Measurements from ENCODE around the gene CERS4.
"Not testable (repeated sequence)": the region's sequence is repeated elsewhere in the genome, so short reads cannot be mapped to it uniquely, and the experiment has no call there.

The CERS4 gene

GRCh38 chr19:8259142-8259921, 50.2 kb downstream of the CERS4 start:
- FAIRE-seq (no peak), DNase-seq (ENCODE audit: insufficient read length, low spot score) (no peak)

GRCh38 chr19:8259922-8260247, 50.7 kb downstream of the CERS4 start:
- DNase-seq (ENCODE audit: insufficient read length, low spot score) = no peak
- FAIRE-seq = no peak

DNA sequence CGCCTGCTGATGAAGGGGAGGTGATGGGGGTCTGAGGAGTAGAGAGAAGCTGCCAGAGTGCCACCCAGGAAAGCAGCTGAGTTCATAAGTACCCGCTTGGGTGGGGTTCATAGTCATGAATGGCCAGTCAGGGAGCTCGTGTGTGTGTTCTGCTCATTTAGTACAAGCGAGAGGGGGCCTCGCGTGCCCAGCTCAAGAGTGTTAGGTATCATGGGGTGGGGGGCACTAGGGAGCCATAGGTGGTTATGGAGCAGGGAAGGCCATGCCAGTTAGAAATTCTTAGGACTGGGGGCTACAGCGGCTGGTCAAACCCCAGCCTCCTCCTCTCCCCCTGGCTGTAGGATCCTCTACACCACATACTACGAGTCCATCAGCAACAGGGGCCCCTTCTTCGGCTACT, 52.2 kb downstream of the CERS4 start:
- no peak for DNase-seq (ENCODE audit: insufficient read length, low spot score)
- FAIRE-seq = no peak

- DNase-seq (ENCODE audit: insufficient read length, low spot score) (no peak), FAIRE-seq (no peak)
Measured at GRCh38 chr19:8261881-8262280, 52.7 kb downstream of the CERS4 start.

DNA sequence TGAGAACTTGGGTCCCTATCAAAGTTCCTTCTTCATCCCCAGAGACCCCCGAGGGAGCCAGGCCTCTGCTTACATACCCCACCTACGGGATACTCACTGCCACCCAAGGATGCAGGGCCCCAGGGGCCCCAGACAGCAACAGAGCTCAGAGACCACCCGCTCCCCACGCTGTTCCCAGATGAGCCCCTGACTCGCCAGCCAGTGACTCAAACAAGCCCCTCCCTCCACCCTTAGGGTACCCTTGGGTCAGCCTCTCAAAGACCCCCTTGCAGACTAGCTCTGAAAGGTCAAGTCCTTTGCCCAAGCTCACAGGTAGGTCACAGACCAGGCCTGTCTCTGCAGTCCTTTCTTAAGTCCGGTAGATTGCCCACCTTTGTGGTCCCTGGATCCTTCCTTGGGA, 53.3 kb downstream of the CERS4 start:
- DNase-seq (ENCODE audit: insufficient read length, low spot score) = no peak
- FAIRE-seq = no peak

- not testable (repeated sequence) for DNase-seq (ENCODE audit: insufficient read length, low spot score); FAIRE-seq
Measured at GRCh38 chr19:8264248-8264647, 55.1 kb downstream of the CERS4 start.

DNA sequence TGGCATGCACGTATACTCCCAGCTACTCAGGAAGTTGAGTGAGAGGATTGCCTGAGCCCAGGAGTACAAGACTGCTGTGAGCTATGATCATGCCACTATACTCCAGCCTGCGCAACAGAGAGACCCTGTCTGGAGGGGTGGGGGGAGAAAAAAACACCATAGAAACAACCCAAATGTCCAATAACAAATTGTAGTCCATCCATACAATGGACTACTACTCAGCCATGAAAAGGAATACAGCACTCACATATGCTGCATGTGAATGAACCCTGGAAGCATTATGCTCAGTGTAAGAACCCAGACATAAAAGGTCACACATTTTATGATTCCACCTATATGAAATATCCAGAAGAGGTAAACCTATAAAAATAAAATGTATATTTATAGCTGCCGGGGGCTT, 56.7 kb downstream of the CERS4 start:
- DNase-seq (ENCODE audit: insufficient read length, low spot score) (no peak), FAIRE-seq (no peak)

GRCh38 chr19:8269724-8270123, 60.6 kb downstream of the CERS4 start:
- FAIRE-seq (no peak), DNase-seq (ENCODE audit: insufficient read length, low spot score) (no peak)

- peak; percentile 69 for FAIRE-seq
- DNase-seq (ENCODE audit: insufficient read length, low spot score) = not testable (repeated sequence)
Measured at GRCh38 chr19:8276508-8276907, 67.3 kb downstream of the CERS4 start.

GRCh38 chr19:8291337-8291736, 82.2 kb downstream of the CERS4 start:
- not testable (repeated sequence) for FAIRE-seq; DNase-seq (ENCODE audit: insufficient read length, low spot score)

DNA sequence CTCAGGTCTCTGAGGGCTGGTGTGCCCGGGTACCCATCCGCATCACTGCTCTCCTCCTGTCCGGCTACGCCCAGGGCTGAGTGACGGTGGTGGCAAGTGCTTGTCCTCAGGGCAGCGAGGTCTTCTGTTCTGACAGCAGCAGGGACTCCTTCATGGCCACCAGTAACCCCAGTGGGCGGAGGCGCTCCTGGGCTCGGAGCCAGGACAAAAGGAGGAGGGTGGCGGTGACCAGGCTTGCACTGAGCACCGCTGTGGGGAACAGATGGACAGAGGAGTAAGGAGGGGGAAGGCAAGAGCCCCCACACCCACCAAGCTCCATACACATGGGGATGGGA, 93.2 kb downstream of the CERS4 start:
- DNase-seq (ENCODE audit: insufficient read length, low spot score) = no peak
- no peak for FAIRE-seq

DNA sequence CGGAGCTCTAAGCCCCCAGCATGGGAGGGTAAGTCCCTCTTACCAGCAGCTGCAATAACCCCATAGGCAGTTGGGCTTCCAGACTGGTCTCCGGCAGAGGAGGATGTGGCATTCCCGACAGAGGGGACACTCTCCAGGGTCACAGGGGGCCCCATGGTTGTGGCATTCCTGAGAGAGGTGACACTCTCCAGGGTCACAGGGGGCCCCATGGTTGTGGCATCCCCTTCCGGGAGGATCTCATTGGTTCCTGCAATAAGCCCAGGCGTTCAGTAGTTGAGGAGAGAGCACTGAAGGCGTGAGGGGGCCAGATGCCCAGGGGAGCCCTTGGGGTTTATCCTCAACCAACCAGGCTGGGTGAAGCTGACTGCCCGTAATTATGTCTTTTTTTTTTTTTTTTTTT, 93.6 kb downstream of the CERS4 start:
- no peak for FAIRE-seq
- DNase-seq (ENCODE audit: insufficient read length, low spot score) = no peak

DNA sequence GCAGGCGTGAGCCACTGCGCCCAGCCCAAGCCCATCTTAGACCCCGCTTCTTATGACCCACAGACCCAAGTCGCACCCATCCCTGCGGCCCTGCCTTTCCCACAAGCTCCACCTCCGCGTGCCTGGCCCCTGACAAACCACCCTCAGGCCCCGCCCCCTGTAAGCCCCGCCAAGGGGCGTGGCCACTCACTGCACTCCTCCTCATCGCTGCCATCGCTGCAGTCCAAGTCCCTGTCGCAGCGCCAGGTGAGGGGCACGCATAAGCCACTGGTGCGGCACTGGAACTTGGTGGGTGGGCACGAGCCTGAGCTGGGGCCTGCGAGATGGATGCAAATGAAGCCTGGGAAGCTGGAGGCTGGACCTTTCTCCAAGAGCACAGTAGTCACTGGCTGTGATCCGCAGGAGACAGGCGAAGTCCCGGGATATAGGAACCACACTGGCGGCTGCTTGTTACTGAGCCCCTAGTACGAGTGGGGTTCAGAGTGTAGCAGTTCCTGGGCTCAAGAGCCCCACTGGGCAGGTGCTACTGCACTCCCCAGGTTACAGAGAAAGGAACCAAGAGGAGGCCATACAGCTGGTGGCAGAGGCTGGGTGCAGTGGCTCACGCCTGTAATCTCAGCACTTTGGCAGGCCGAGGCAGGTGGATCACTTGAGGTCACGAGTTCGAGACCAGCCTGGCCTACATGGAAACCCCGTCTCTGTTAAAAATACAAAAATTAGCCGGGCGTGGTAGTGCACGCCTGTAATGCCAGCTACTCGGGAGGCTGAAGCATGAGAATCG, 95.9 kb downstream of the CERS4 start:
- FAIRE-seq (no peak), DNase-seq (ENCODE audit: insufficient read length, low spot score) (no peak)

GRCh38 chr19:8305798-8306197, 96.6 kb downstream of the CERS4 start:
- DNase-seq (ENCODE audit: insufficient read length, low spot score) (no peak), FAIRE-seq (no peak)

GRCh38 chr19:8306235-8307054, 97.3 kb downstream of the CERS4 start:
- FAIRE-seq = no peak
- DNase-seq (ENCODE audit: insufficient read length, low spot score) = no peak

GRCh38 chr19:8307400-8307964, 98.3 kb downstream of the CERS4 start:
- no peak for FAIRE-seq

DNA sequence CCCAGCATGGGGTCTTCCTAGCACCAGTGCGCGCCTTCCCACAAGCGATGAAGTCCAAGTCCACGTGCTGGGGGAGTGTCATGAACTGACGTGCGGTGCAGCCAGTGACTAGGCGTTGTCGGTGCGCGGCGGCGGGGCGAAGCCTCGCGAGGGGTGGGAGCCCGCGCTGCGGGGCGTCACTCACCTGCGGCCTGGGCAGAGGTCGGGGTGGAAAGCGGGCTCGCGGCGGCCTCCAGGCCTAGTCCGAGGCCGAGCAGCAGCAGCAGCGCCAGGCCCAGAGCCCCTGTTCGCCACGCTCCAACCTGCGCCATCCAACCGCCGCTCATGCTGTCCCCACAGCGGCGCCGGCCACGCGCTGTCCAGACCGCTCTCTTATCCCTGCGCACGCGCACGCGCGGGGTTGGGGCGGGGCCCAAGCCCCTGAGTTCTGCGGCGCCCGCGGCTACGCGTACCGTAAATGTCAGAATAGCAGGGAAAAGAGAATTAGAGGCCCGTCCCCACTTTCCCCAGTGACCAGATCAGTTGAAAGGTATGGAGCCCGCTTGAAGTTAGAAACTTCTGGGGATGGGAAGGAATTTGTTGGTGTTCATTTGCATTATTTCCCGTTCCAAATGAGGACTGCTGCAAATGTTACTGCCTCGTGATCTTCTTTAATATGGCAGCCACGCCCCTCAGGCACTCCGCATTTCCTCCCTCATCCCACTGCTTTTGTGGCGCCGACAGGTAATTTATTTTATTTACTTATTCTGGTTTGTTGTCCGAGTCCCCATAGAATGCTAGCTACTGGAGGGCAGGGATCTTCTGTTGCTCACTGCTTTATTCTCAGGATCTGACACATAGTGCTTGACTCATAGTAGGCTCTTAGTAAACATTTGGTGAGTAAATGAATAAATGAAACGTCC, 99.0 kb downstream of the CERS4 start, which contains the start of gene CD320:
CD320 (minus strand) TSS at position 394 of the 902 bp plus-strand sequence; CDS start at position 326, 68 bp downstream.
- peak; percentile 98 for FAIRE-seq
- DNase-seq (ENCODE audit: insufficient read length, low spot score) = peak; percentile 92

More at GRCh38 chr19:8307400-8307964, 98.3 kb downstream of the CERS4 start:
- DNase-seq (ENCODE audit: insufficient read length, low spot score) = no peak

DNA sequence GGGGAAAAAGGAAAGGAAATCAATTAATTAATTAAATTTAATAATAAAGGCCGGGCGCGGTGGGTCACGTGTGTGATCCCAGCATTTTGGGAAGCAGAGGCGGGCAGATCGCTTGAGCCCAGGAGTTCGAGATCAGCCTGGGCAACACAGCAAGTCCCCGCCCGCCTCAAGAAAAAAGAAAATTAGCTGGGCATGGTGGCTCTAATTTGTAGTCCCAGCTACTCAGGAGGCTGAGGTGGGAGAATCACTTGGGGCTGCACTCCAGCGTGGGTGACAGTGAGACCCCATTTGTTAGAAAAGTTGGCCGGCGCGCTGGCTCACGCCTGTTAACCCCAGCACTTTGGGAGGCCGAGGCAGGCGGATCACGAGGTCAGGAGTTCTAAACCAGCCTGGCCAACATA, 99.7 kb downstream of the CERS4 start:
- DNase-seq (ENCODE audit: insufficient read length, low spot score) (no peak), FAIRE-seq (no peak)

GRCh38 chr19:8310342-8311055, 101.3 kb downstream of the CERS4 start:
- no peak for DNase-seq (ENCODE audit: insufficient read length, low spot score)

More at GRCh38 chr19:8310342-8311055, 101.3 kb downstream of the CERS4 start:
- no peak for FAIRE-seq

Measured in HTR-8/SVneo (cell line).